H9 (cell line): ENCODE measurements around the gene CCDC93. TPM values are rescaled to one million over a fixed set of nuclear protein-coding genes. Genes with fewer than 3 reads are reported as not detected.

Experiments used
- DNase-seq: peaks from one replicate; pipeline ENCODE4 v3.0.0-alpha.2; 2017
- H2AFZ ChIP-seq: one replicate; pipeline ENCODE4 v1.6.1; 2013; ENCODE audit warnings: mild to moderate bottlenecking, low read length, control low read depth, moderate library complexity
- H2AK5ac ChIP-seq: 2 replicates; pipeline ENCODE4 v1.6.1; 2013; ENCODE audit warnings: low read length, control low read depth, mixed read lengths; ENCODE audit not compliant: insufficient read length
- H2BK120ac ChIP-seq: one replicate; pipeline ENCODE4 v1.6.1; 2013; ENCODE audit warnings: low read depth, mild to moderate bottlenecking, low read length, control low read depth, inconsistent platforms; ENCODE audit not compliant: poor library complexity, severe bottlenecking
- H2BK12ac ChIP-seq: 2 replicates; pipeline ENCODE4 v1.6.1; 2013; ENCODE audit warnings: low read length, control low read depth, mixed read lengths, low read depth; ENCODE audit not compliant: insufficient read length
- H2BK15ac ChIP-seq: 2 replicates; pipeline ENCODE4 v1.6.1; 2013; ENCODE audit warnings: low read depth, low read length, control low read depth
- H2BK20ac ChIP-seq: one replicate; pipeline ENCODE4 v1.6.1; 2013; ENCODE audit warnings: low read depth, mild to moderate bottlenecking, low read length, control low read depth, inconsistent platforms; ENCODE audit not compliant: poor library complexity, severe bottlenecking
- H2BK5ac ChIP-seq: 2 replicates; pipeline ENCODE4 v1.6.1; 2013; ENCODE audit warnings: low read length, control low read depth, mixed read lengths; ENCODE audit not compliant: insufficient read length
- H3K14ac ChIP-seq: 2 replicates; pipeline ENCODE4 v1.6.1; 2013; ENCODE audit warnings: low read length, control low read depth; ENCODE audit not compliant: insufficient read depth
- H3K18ac ChIP-seq: 2 replicates; pipeline ENCODE4 v1.6.1; 2013; ENCODE audit warnings: low read depth, mild to moderate bottlenecking, mixed read lengths, low read length, control low read depth; ENCODE audit not compliant: insufficient read length
- H3K23ac ChIP-seq: 2 replicates; pipeline ENCODE4 v1.6.1; 2013; ENCODE audit warnings: low read length, control low read depth, mixed read lengths, low read depth; ENCODE audit not compliant: insufficient read length
- H3K23me2 ChIP-seq: 2 replicates; pipeline ENCODE4 v1.6.1; 2013; ENCODE audit warnings: low read depth, mild to moderate bottlenecking, mixed read lengths, low read length, control low read depth; ENCODE audit not compliant: insufficient read length, poor library complexity, severe bottlenecking
- H3K27ac ChIP-seq: 2 replicates; pipeline ENCODE4 v1.5.1; 2013; ENCODE audit warnings: low read length, control low read depth, mixed read lengths, low read depth; ENCODE audit not compliant: insufficient read length
- H3K27me3 ChIP-seq: 2 replicates; pipeline ENCODE4 v1.6.1; 2013; ENCODE audit warnings: low read length, control low read depth, inconsistent platforms; ENCODE audit not compliant: insufficient read depth
- H3K4ac ChIP-seq: 2 replicates; pipeline ENCODE4 v1.6.1; 2013; ENCODE audit warnings: low read depth, mild to moderate bottlenecking, control low read depth, inconsistent platforms, low read length, moderate library complexity
- H3K4me1 ChIP-seq: 2 replicates; pipeline ENCODE4 v1.6.1; 2013; ENCODE audit warnings: low read length, control low read depth, inconsistent platforms; ENCODE audit not compliant: insufficient read depth
- H3K4me2 ChIP-seq: 2 replicates; pipeline ENCODE4 v1.6.1; 2013; ENCODE audit warnings: low read length, control low read depth, mixed read lengths; ENCODE audit not compliant: insufficient read length, insufficient read depth
- H3K56ac ChIP-seq: 2 replicates; pipeline ENCODE4 v1.6.1; 2013; ENCODE audit warnings: low read depth, mild to moderate bottlenecking, mixed read lengths, low read length, control low read depth; ENCODE audit not compliant: insufficient read length
- H3K79me1 ChIP-seq: 2 replicates; pipeline ENCODE4 v1.6.1; 2013; ENCODE audit warnings: low read depth, mild to moderate bottlenecking, moderate library complexity, low read length, control low read depth, inconsistent platforms; ENCODE audit not compliant: insufficient read depth, poor library complexity, severe bottlenecking
- H3K79me2 ChIP-seq: 2 replicates; pipeline ENCODE4 v1.6.1; 2013; ENCODE audit warnings: low read length, control low read depth, inconsistent platforms; ENCODE audit not compliant: insufficient read depth
- H3K9ac ChIP-seq: 2 replicates; pipeline ENCODE4 v1.6.1; 2013; ENCODE audit warnings: low read length, control low read depth, mixed read lengths; ENCODE audit not compliant: insufficient read length; ENCODE audit errors: extremely low read depth
- H3K9me3 ChIP-seq: one replicate; pipeline ENCODE4 v1.6.1; 2013; ENCODE audit warnings: low read depth, low read length, inconsistent platforms; ENCODE audit not compliant: control insufficient read depth
- H3T11ph ChIP-seq: one replicate; pipeline ENCODE4 v1.6.1; 2013; ENCODE audit warnings: mild to moderate bottlenecking, low read length, control low read depth, inconsistent platforms
- H4K20me1 ChIP-seq: one replicate; pipeline ENCODE4 v1.6.1; 2013; ENCODE audit not compliant: control insufficient read depth, insufficient read length, insufficient read depth
- H4K5ac ChIP-seq: 2 replicates; pipeline ENCODE4 v1.6.1; 2013; ENCODE audit warnings: low read depth, mild to moderate bottlenecking, mixed read lengths, low read length, control low read depth; ENCODE audit not compliant: insufficient read length
- H4K8ac ChIP-seq: replicated peaks from 2 replicates; pipeline ENCODE4 v1.6.1; 2013; ENCODE audit warnings: low read length, control low read depth, mixed read lengths, low read depth; ENCODE audit not compliant: insufficient read length
- H4K91ac ChIP-seq: 2 replicates; pipeline ENCODE4 v1.6.1; 2013; ENCODE audit warnings: low read depth, mild to moderate bottlenecking, moderate library complexity, mixed read lengths, low read length, control low read depth; ENCODE audit not compliant: insufficient read length
- H3K27ac Mint-ChIP-seq, 3 experiments: 2 replicates in 2 of 3; 3 replicates in 1 of 3; pipeline ENCODE4 v1.8.0; 2020 to 2021; ENCODE audit warnings: mixed read lengths in 3 of 3, mild to moderate bottlenecking in 1 of 3, moderate library complexity in 1 of 3
- H3K27me3 Mint-ChIP-seq: 2 replicates; pipeline ENCODE4 v1.8.0; 2021; ENCODE audit warnings: low read depth, mild to moderate bottlenecking, moderate library complexity, mixed read lengths
- H3K36me3 Mint-ChIP-seq, 3 experiments: 2 replicates in 2 of 3; 3 replicates in 1 of 3; pipeline ENCODE4 v1.8.0; 2020 to 2021; ENCODE audit warnings: low read depth in 3 of 3, mixed read lengths in 3 of 3; ENCODE audit not compliant: insufficient read depth in 1 of 3
- H3K4me1 Mint-ChIP-seq, 2 experiments: 2 replicates each; pipeline ENCODE4 v1.8.0; 2020; ENCODE audit warnings: mixed read lengths in 2 of 2
- H3K4me3 Mint-ChIP-seq, 2 experiments: 2 replicates in 1 of 2; 3 replicates in 1 of 2; pipeline ENCODE4 v1.8.0; 2020 to 2021; ENCODE audit warnings: mild to moderate bottlenecking in 2 of 2, mixed read lengths in 2 of 2, moderate library complexity in 1 of 2
- H3K9me3 Mint-ChIP-seq, 2 experiments: 2 replicates in 1 of 2; 3 replicates in 1 of 2; pipeline ENCODE4 v1.8.0; 2020; ENCODE audit warnings: mild to moderate bottlenecking in 2 of 2, mixed read lengths in 2 of 2, moderate library complexity in 1 of 2
- CTCF ChIP-seq: fragments of 200-600 bp; sonication (generic); conservative IDR thresholded peaks from 3 replicates; pipeline ENCODE4 v1.8.0; 2021; ENCODE audit warnings: antibody characterized with exemption, mild to moderate bottlenecking
- WGBS: extraction: QIAGEN DNeasy Blood & Tissue Kit; methylation state at CpG from one replicate; pipeline ENCODE4 v1.1.7; 2013; ENCODE audit warnings: missing lambda C conversion rate, low lambda C conversion rate, mixed read lengths; ENCODE audit not compliant: insufficient read length; ENCODE audit errors: extremely low coverage; 5-methylcytosine and 5-hydroxymethylcytosine counted together
- total RNA-seq: library from RNA; stranded (reverse); gene quantifications from 2 replicates; pipeline ENCODE4 v1.2.1, GENCODE V29; 2021

The CCDC93 gene
- total RNA-seq, 1 experiment from 2014 or later: 16.4 TPM

GRCh38 chr2:117948615-117949014 lies 65.3 kb downstream of the CCDC93 start:
- no peak overlapping the region for H3K4me2 ChIP-seq

More at GRCh38 chr2:117948615-117949014, 65.3 kb downstream of the CCDC93 start:
- Histone ChIP-seq H3K23me2 (no peaks in the 10 kb centered on the region), H2BK120ac (no peak overlapping the region), H2AK5ac (no peak overlapping the region), H3K79me2 (no peaks in the 10 kb centered on the region), H3K27ac (no peak overlapping the region), H3K56ac (no peak overlapping the region), H4K91ac (no peak overlapping the region), H2BK5ac (no peak overlapping the region), H3T11ph (no peak overlapping the region), H3K4ac (no peak overlapping the region), H3K9ac (no peak overlapping the region), H3K4me1 (no peaks in the 10 kb centered on the region), H3K79me1 (no peaks in the 10 kb centered on the region), H2BK12ac (no peak overlapping the region), H4K8ac (no peak overlapping the region), H3K9me3 (no peaks in the 10 kb centered on the region), H4K20me1 (no peaks in the 10 kb centered on the region), H4K5ac (no peak overlapping the region), H2AFZ (no peak overlapping the region), H3K18ac (no peak overlapping the region), H3K27me3 (no peaks in the 10 kb centered on the region), H3K14ac (no peak overlapping the region), H3K23ac (no peak overlapping the region), H2BK15ac (no peak overlapping the region), H2BK20ac (no peak overlapping the region)
- Mint-ChIP-seq H3K27ac (no peak overlapping the region), H3K9me3 (no peaks in the 10 kb centered on the region), H3K4me1 (no peaks in the 10 kb centered on the region), H3K4me3 (no peak overlapping the region), H3K27me3 (no peaks in the 10 kb centered on the region), H3K36me3 (peaks cover 8 to 58% (median 34%) of the 10 kb centered on the region in 3 experiments; a peak in 6 of 7 replicates)
- TF ChIP-seq CTCF: no peak
- DNase-seq: no peak
- no CpG with 5 or more reads among the region's 1 CpG for WGBS
